HepG2 (cell line): Measurements from ENCODE around the gene SEMA3B. TPM values are rescaled to one million over a fixed set of nuclear protein-coding genes. Genes with fewer than 3 reads are reported as not detected.

ENCODE experiments used
- ATAC-seq: fragments of 200-7000 bp; cut with Tn5 transposase; 3 replicates; pipeline ENCODE4 v1.9.1; 2020; ENCODE audit warnings: mild to moderate bottlenecking, moderate library complexity
- BruUV-seq: library from RNA; stranded (reverse); fragments of 400-500 nt; replicated peaks from 2 replicates; lab custom pipeline; 2021; lab: Mats Ljungman, UMichigan
- CTCF ChIA-PET: fragments of 300-600 bp; formaldehyde crosslinking; extraction: SDS; loops from one replicate; lab custom pipeline; 2021; ENCODE audit warnings: low total read pairs, inconsistent platforms, low intra/inter-chr PET ratio; lab: Yijun Ruan, JAX
- POLR2A ChIA-PET: fragments of 350-600 bp; sonication (Branson Sonifier 250); formaldehyde crosslinking; loops from one replicate; lab custom pipeline; 2020; ENCODE audit warnings: antibody characterized with exemption, inconsistent platforms; lab: Yijun Ruan, JAX
- DNase-seq: peaks from one replicate; pipeline ENCODE4 v3.0.0-alpha.2; 2015; ENCODE audit warnings: low spot score
- FAIRE-seq: peaks from 3 replicates; lab custom pipeline; 2011; peaks lifted over from hg19 to GRCh38; lab: Jason Lieb, UNC
- H2AFZ ChIP-seq: one replicate; pipeline ENCODE4 v1.6.1; 2011; ENCODE audit warnings: low read length, inconsistent platforms
- H3K27ac ChIP-seq: fragments of 300-600 bp; 3 replicates; pipeline ENCODE4 v1.8.0; 2011; ENCODE audit warnings: mixed run types, mild to moderate bottlenecking, mixed read lengths, low read length, inconsistent platforms; ENCODE audit not compliant: insufficient read depth; ENCODE audit errors: extremely low read length
- H3K27me3 ChIP-seq, 2 experiments: fragments of 200-600 bp in 1 of 2; 2 replicates in 1 of 2; 3 replicates in 1 of 2; pipeline versions ENCODE4 v1.6.0 to v1.8.0; 2011; ENCODE audit warnings: low read length in 2 of 2, mild to moderate bottlenecking in 2 of 2, moderate library complexity in 2 of 2, inconsistent platforms in 1 of 2; ENCODE audit not compliant: insufficient read depth in 2 of 2, control insufficient read depth in 1 of 2
- H3K36me3 ChIP-seq, 2 experiments: fragments of 200-600 bp in 1 of 2; replicated peaks in 1 of 2; 2 replicates in 1 of 2; 3 replicates in 1 of 2; pipeline versions ENCODE4 v1.5.1 to v1.8.0; 2011; ENCODE audit warnings: low read length in 2 of 2, inconsistent platforms in 1 of 2; ENCODE audit not compliant: insufficient read depth in 2 of 2, control insufficient read depth in 1 of 2
- H3K4me1 ChIP-seq: 2 replicates; pipeline ENCODE4 v1.5.1; 2012; ENCODE audit warnings: low read length, inconsistent platforms; ENCODE audit not compliant: insufficient read depth
- H3K4me2 ChIP-seq: 2 replicates; pipeline ENCODE4 v1.6.0; 2011; ENCODE audit warnings: low read depth, low read length, inconsistent platforms
- H3K4me3 ChIP-seq, 3 experiments: fragments of 200-600 bp in 1 of 3; sonication (generic), shearing (Covaris generic) in 1 of 3; replicated peaks in 1 of 3; 2 replicates each; pipeline ENCODE4 v1.5.1; 2011 to 2016; ENCODE audit warnings: low read length in 3 of 3, inconsistent platforms in 2 of 3, low read depth in 2 of 3, mild to moderate bottlenecking in 2 of 3, control low read depth in 1 of 3, mixed read lengths in 1 of 3; ENCODE audit not compliant: insufficient read depth in 1 of 3
- H3K79me2 ChIP-seq: one replicate; pipeline ENCODE4 v1.6.1; 2011; ENCODE audit warnings: low read length, inconsistent platforms; ENCODE audit not compliant: insufficient read depth
- H3K9ac ChIP-seq: 2 replicates; pipeline ENCODE4 v1.6.0; 2011; ENCODE audit warnings: mild to moderate bottlenecking, low read depth, low read length, inconsistent platforms; ENCODE audit not compliant: insufficient read depth
- H3K9me3 ChIP-seq: 2 replicates; pipeline ENCODE4 v1.5.1; 2012; ENCODE audit warnings: mild to moderate bottlenecking, low read length
- H4K20me1 ChIP-seq: 2 replicates; pipeline ENCODE4 v1.6.0; 2011; ENCODE audit warnings: inconsistent platforms, mild to moderate bottlenecking, low read length, moderate library complexity; ENCODE audit not compliant: insufficient read depth
- ATF4 ChIP-seq, 2 experiments: fragments of 450-650 bp in 1 of 2; sonication (generic) in 1 of 2; formaldehyde crosslinking; IDR thresholded peaks; 2 replicates each; pipeline versions ENCODE4 v1.5.0 to v1.8.0; 2020 to 2022; ENCODE audit warnings: mild to moderate bottlenecking in 1 of 2, missing genetic modification reagents in 1 of 2
- EP300 ChIP-seq, 3 experiments: sonication (generic) in 1 of 3; formaldehyde crosslinking in 1 of 3; IDR thresholded peaks; 2 replicates each; pipeline versions ENCODE4 v1.5.1 to v1.6.1; 2011 to 2020; ENCODE audit warnings: low read depth in 2 of 3, low read length in 2 of 3, borderline replicate concordance in 1 of 3, improper control_type of control experiment in 1 of 3, mild to moderate bottlenecking in 1 of 3, missing genetic modification reagents in 1 of 3, moderate library complexity in 1 of 3
- KDM2A ChIP-seq: sonication (generic); formaldehyde crosslinking; IDR thresholded peaks from 2 replicates; pipeline ENCODE4 v1.4.0; 2020; ENCODE audit warnings: low read depth, missing genetic modification reagents, borderline replicate concordance
- KLF6 ChIP-seq: IDR thresholded peaks from 2 replicates; pipeline ENCODE4 v1.8.0; 2016; ENCODE audit warnings: missing biosample characterization, missing genetic modification reagents
- MEIS1 ChIP-seq: sonication (generic); formaldehyde crosslinking; IDR thresholded peaks from 2 replicates; pipeline ENCODE4 v1.9.0; 2021; ENCODE audit warnings: mild to moderate bottlenecking, missing genetic modification reagents, moderate library complexity, borderline replicate concordance
- MYC ChIP-seq: sonication (generic); formaldehyde crosslinking; IDR thresholded peaks from 2 replicates; pipeline ENCODE4 v1.9.0; 2021; ENCODE audit warnings: missing genetic modification reagents, borderline replicate concordance
- NCOR1 ChIP-seq: fragments of 200-600 bp; sonication (generic); IDR thresholded peaks from 2 replicates; pipeline ENCODE4 v1.7.0; 2017; ENCODE audit warnings: antibody characterized with exemption, low read length, borderline replicate concordance
- NFE2L1 ChIP-seq: sonication (generic); formaldehyde crosslinking; IDR thresholded peaks from 2 replicates; pipeline ENCODE4 v1.4.0; 2020; ENCODE audit warnings: missing genetic modification reagents, mild to moderate bottlenecking, borderline replicate concordance
- NR2F6 ChIP-seq, 2 experiments: IDR thresholded peaks; 2 replicates each; pipeline ENCODE4 v1.6.1; 2016; ENCODE audit warnings: antibody characterized with exemption in 1 of 2, mild to moderate bottlenecking in 1 of 2
- PHF21A ChIP-seq: sonication (generic); formaldehyde crosslinking; IDR thresholded peaks from 2 replicates; pipeline ENCODE4 v1.5.0; 2020; ENCODE audit warnings: mild to moderate bottlenecking, missing genetic modification reagents
- ZC3H4 ChIP-seq: sonication (generic); formaldehyde crosslinking; IDR thresholded peaks from 2 replicates; pipeline ENCODE4 v1.4.0; 2020; ENCODE audit warnings: missing genetic modification reagents, borderline replicate concordance
- ZFP91 ChIP-seq: sonication (generic); formaldehyde crosslinking; IDR thresholded peaks from 2 replicates; pipeline ENCODE4 v1.9.0; 2022; ENCODE audit warnings: missing genetic modification reagents, mild to moderate bottlenecking, borderline replicate concordance
- ZFY ChIP-seq: sonication (generic); formaldehyde crosslinking; IDR thresholded peaks from 2 replicates; pipeline ENCODE4 v1.4.0; 2020; ENCODE audit warnings: missing genetic modification reagents
- ZNF256 ChIP-seq: sonication (generic); formaldehyde crosslinking; conservative IDR thresholded peaks from 2 replicates; pipeline ENCODE4 v1.4.0; 2020; ENCODE audit warnings: missing genetic modification reagents
- ZNF614 ChIP-seq: IDR thresholded peaks from 2 replicates; pipeline ENCODE4 v1.6.1; 2018; ENCODE audit warnings: missing biosample characterization, missing genetic modification reagents, inconsistent platforms, borderline replicate concordance
- ZSCAN29 ChIP-seq: sonication (generic); formaldehyde crosslinking; conservative IDR thresholded peaks from 2 replicates; pipeline ENCODE4 v1.4.0; 2020; ENCODE audit warnings: mild to moderate bottlenecking, missing genetic modification reagents
- WGBS: methylation state at CpG from one replicate; pipeline ENCODE4 v1.1.6; 2017; ENCODE audit warnings: low lambda C conversion rate; 5-methylcytosine and 5-hydroxymethylcytosine counted together
- in situ Hi-C: cut with HindIII; loops from 2 replicates; pipeline ENCODE4 v1.10.0; 2017; ENCODE audit warnings: low pct_unique_long_range_greater_than_20kb; ENCODE audit not compliant: extremely low pct_ligation_motif_present
- intact Hi-C: fragments of 100-400 bp; cut with micrococcal nuclease; formaldehyde crosslinking; loops from one replicate; pipeline ENCODE4 v1.10.0; 2022; ENCODE audit not compliant: unreplicated experiment
- polyA plus RNA-seq, 8 experiments: library from polyadenylated mRNA; depleted of rRNA in 3 of 8; stranded (reverse) in 7 of 8; unstranded in 1 of 8; fragments of >200 nt; fragmentation: Illumina TruSeq in 4 of 8; extraction: Trizol in 4 of 8; gene quantifications; 2 replicates each; pipeline versions ENCODE4 v1.2.1 to v1.2.3, GENCODE V29; 2011 to 2016; ENCODE audit warnings: low read depth in 4 of 8, missing spikeins in 1 of 8, mixed read lengths in 1 of 8; ENCODE audit not compliant: insufficient read depth in 1 of 8
- total RNA-seq, 5 experiments: library from RNA; depleted of rRNA; stranded (reverse); fragments of >200 nt; fragmentation: Illumina TruSeq; extraction: Trizol; gene quantifications; 2 replicates each; pipeline ENCODE4 v1.2.3, GENCODE V29; 2016; ENCODE audit warnings: low read depth in 1 of 5
- TF ChIP-seq, protein P1 (sequence below): IDR thresholded peaks from 2 replicates; pipeline ENCODE4 v1.6.1; 2012; ENCODE audit warnings: inconsistent platforms
- TF ChIP-seq, protein P2 (sequence below): sonication (generic); IDR thresholded peaks from 2 replicates; pipeline ENCODE4 v1.6.1; 2016; ENCODE audit warnings: low read depth, borderline replicate concordance

SEMA3B gene
- total and polyA plus RNA-seq, 2 of the 13 experiments (the other 11 are each of a cell fraction or from before 2014, with no cell fraction given) = 93.2 to 158 TPM

GRCh38 chr3:50324351-50325112, 55.6 kb downstream of the SEMA3B start:
- Histone ChIP-seq H3K27me3 (no peaks in the 10 kb centered on the region; a peak in 1 of 5 replicates), H3K79me2 (peaks cover 27% of the 10 kb centered on the region), H3K27ac (peak overlapping the region; percentile 100), H3K4me3 (no peak overlapping the region; a peak in 1 of 6 replicates), H2AFZ (no peak overlapping the region), H3K36me3 (peaks cover 0 to 13% of the 10 kb centered on the region in 2 experiments; a peak in 2 of 5 replicates), H3K4me2 (peak overlapping the region; percentile 33; the same call in 1 of the 2 replicates), H3K9ac (peak overlapping the region; percentile 7; the same call in 1 of the 2 replicates), H3K9me3 (no peaks in the 10 kb centered on the region), H3K4me1 (peaks cover 69% of the 10 kb centered on the region), H4K20me1 (no peaks in the 10 kb centered on the region)
- POLR2A ChIA-PET = interaction anchor here (0.5 to 13.0 kb wide), 10 partner anchors 12 to 67 kb away, joined by 3 to 222 read pairs (median 6); partner anchors contain the start of genes CYB561D2, HYAL1, HYAL3 and IFRD2
- BruUV-seq = no TSS peak
- in situ Hi-C loops = loop anchor here (5.0 kb wide), 1 partner anchor 62 kb away; no protein-coding TSS in a partner anchor
- WGBS = 0% methylated on average over 1 of the region's 4 CpGs
- DNase-seq (peak; percentile 88), FAIRE-seq (peak; percentile 84), ATAC-seq (peak; percentile 59)
- intact Hi-C loops = loop anchor here (1.0 kb wide), 2 partner anchors 21 to 50 kb away; partner anchors contain the start of gene HYAL1
- CTCF ChIA-PET = interaction anchor here (1.1 to 1.5 kb wide), 4 partner anchors 22 to 67 kb away, joined by 4 to 14 read pairs (median 7); partner anchors contain the start of genes HYAL1 and IFRD2
- TF ChIP-seq, protein P1, sequence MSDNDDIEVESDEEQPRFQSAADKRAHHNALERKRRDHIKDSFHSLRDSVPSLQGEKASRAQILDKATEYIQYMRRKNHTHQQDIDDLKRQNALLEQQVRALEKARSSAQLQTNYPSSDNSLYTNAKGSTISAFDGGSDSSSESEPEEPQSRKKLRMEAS = peak; percentile 70
- TF ChIP-seq MEIS1 (CRISPR knock-in tag) (peak; percentile 82; the same call in 1 of the 2 replicates), EP300 (IDR thresholded peaks at IDR 0.05; ENCODE audit: low read depth in 2 of 2, low read length in 2 of 2) (no peak), EP300 (CRISPR knock-in tag; IDR thresholded peaks at IDR 0.05; ENCODE audit: borderline replicate concordance) (0 out of 2 replicates have a peak, but pooled peaks have one; percentile 25), ZFY (CRISPR knock-in tag) (peak; percentile 28; the same call in 1 of the 2 replicates), NR2F6 (IDR thresholded peaks at IDR 0.05) (peak; percentile 74), NR2F6 (CRISPR knock-in tag; IDR thresholded peaks at IDR 0.05) (peak; percentile 86), KDM2A (CRISPR knock-in tag) (peak; percentile 78; the same call in 1 of the 2 replicates), KLF6 (CRISPR knock-in tag) (0 out of 2 replicates have a peak, but pooled peaks have one; percentile 13), MYC (CRISPR knock-in tag) (no peak), ZFP91 (CRISPR knock-in tag) (peak; percentile 76), ZSCAN29 (CRISPR knock-in tag) (peak; percentile 60; the same call in 1 of the 2 replicates), PHF21A (CRISPR knock-in tag) (peak; percentile 65; the same call in 1 of the 2 replicates), NCOR1 (peak; percentile 65; the same call in 1 of the 2 replicates), ZC3H4 (CRISPR knock-in tag) (no peak), ZNF614 (CRISPR knock-in tag) (0 out of 2 replicates have a peak, but pooled peaks have one; percentile 38), ATF4 (CRISPR knock-in tag; IDR thresholded peaks at IDR 0.05) (no peak), NFE2L1 (no peak), ZNF256 (CRISPR knock-in tag) (no peak)
- TF ChIP-seq, protein P2, sequence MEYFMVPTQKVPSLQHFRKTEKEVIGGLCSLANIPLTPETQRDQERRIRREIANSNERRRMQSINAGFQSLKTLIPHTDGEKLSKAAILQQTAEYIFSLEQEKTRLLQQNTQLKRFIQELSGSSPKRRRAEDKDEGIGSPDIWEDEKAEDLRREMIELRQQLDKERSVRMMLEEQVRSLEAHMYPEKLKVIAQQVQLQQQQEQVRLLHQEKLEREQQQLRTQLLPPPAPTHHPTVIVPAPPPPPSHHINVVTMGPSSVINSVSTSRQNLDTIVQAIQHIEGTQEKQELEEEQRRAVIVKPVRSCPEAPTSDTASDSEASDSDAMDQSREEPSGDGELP = peak; percentile 62
